SIG-M5 treated with dmso at 0.1 percent for 504 hours (cell line): ENCODE measurements around the gene TAPBP.

Experiments used
- DNase-seq: peaks from one replicate; lab custom pipeline; 2025; ENCODE audit not compliant: unreplicated experiment; lab: John Stamatoyannopoulos, UW

The TAPBP gene

GRCh38 chr6:33320315-33321181, 6.7 kb upstream of the TAPBP start:
- DNase-seq, result no peak

GRCh38 chr6:33319939-33320314, 6.0 kb upstream of the TAPBP start:
- DNase-seq, result no peak

- DNase-seq, result no peak
Measured at GRCh38 chr6:33318426-33319073, 4.7 kb upstream of the TAPBP start.

GRCh38 chr6:33317669-33318425, 4.0 kb upstream of the TAPBP start, which contains the start of gene ZBTB22:
Gene ZBTB22 (minus strand): TSS chr6:33317744. CDS start chr6:33316916, 828 bp downstream.
- peak; percentile 96 for DNase-seq

- DNase-seq, result no peak
Measured at GRCh38 chr6:33317419-33317668, 3.5 kb upstream of the TAPBP start.

- DNase-seq, result no peak
Measured at GRCh38 chr6:33316603-33317418, 2.9 kb upstream of the TAPBP start.

GRCh38 chr6:33315793-33316602, 2.1 kb upstream of the TAPBP start:
- DNase-seq, result no peak

- DNase-seq, result no peak
Measured at GRCh38 chr6:33314943-33315792, 1.3 kb upstream of the TAPBP start.

- peak; percentile 70 for DNase-seq
Measured at GRCh38 chr6:33314515-33314942, 651 bp upstream of the TAPBP start.

GRCh38 chr6:33313105-33313708, 671 bp downstream of the TAPBP start:
- peak; percentile 76 for DNase-seq

- DNase-seq, result peak; percentile 66
Measured at GRCh38 chr6:33312361-33313104, 1.3 kb downstream of the TAPBP start.

GRCh38 chr6:33306356-33306755, 7.5 kb downstream of the TAPBP start:
- no peak for DNase-seq

- no peak for DNase-seq
Measured at GRCh38 chr6:33305052-33305451, 8.8 kb downstream of the TAPBP start.

GRCh38 chr6:33304216-33304615, 9.7 kb downstream of the TAPBP start:
- no peak for DNase-seq

- DNase-seq, result no peak
Measured at GRCh38 chr6:33301877-33302276, 12.0 kb downstream of the TAPBP start.

- DNase-seq, result peak; percentile 82
Measured at GRCh38 chr6:33299237-33299944, 14.5 kb downstream of the TAPBP start.

GRCh38 chr6:33298773-33299236, 15.1 kb downstream of the TAPBP start, which contains the start of gene RGL2:
Gene RGL2 (minus strand): TSS chr6:33298942. CDS start chr6:33298610, 332 bp downstream.
- DNase-seq, result peak; percentile 74
